GM12892 (cell line): ENCODE measurements around the gene USP48.

ENCODE experiments used
- POLR2A ChIP-seq: IDR thresholded peaks from 2 replicates; pipeline ENCODE4 v1.6.1; 2011; ENCODE audit warnings: low read depth, low read length, control low read depth
- POLR2AphosphoS5 ChIP-seq: IDR thresholded peaks from 2 replicates; pipeline ENCODE4 v1.6.1; 2011; ENCODE audit warnings: low read depth, low read length, control low read depth

DNA sequence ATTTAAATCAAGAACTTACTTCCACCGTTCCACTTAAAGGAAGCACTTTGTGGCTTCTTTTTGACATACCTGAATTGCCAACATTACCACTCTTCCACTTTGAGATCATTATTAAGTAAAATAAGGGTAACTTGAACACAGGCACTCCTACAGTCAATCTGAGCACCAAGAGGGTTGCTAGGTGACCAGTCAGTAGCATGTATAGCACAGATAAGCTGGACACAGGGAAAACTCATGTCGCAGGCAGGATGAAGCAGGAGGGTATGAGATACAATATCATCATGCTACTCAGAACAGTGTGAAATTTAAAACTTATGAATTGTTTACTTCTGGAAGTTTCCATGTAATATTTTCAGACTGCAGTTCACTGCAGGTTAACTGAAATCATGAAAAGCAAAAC, 66.8 kb downstream of the USP48 start:
- TF ChIP-seq POLR2AphosphoS5 (no peak), POLR2A (no peak)
